Measurements from ENCODE around the gene WDR7.

WDR7 gene

GRCh38 chr18:56937874-56938430 is 286.8 kb downstream of the WDR7 start:
- no peak overlapping the region for H3K27ac ChIP-seq
- TF ChIP-seq, protein P1, sequence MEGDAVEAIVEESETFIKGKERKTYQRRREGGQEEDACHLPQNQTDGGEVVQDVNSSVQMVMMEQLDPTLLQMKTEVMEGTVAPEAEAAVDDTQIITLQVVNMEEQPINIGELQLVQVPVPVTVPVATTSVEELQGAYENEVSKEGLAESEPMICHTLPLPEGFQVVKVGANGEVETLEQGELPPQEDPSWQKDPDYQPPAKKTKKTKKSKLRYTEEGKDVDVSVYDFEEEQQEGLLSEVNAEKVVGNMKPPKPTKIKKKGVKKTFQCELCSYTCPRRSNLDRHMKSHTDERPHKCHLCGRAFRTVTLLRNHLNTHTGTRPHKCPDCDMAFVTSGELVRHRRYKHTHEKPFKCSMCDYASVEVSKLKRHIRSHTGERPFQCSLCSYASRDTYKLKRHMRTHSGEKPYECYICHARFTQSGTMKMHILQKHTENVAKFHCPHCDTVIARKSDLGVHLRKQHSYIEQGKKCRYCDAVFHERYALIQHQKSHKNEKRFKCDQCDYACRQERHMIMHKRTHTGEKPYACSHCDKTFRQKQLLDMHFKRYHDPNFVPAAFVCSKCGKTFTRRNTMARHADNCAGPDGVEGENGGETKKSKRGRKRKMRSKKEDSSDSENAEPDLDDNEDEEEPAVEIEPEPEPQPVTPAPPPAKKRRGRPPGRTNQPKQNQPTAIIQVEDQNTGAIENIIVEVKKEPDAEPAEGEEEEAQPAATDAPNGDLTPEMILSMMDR (conservative IDR thresholded peaks at IDR 0.05): no peak

DNA sequence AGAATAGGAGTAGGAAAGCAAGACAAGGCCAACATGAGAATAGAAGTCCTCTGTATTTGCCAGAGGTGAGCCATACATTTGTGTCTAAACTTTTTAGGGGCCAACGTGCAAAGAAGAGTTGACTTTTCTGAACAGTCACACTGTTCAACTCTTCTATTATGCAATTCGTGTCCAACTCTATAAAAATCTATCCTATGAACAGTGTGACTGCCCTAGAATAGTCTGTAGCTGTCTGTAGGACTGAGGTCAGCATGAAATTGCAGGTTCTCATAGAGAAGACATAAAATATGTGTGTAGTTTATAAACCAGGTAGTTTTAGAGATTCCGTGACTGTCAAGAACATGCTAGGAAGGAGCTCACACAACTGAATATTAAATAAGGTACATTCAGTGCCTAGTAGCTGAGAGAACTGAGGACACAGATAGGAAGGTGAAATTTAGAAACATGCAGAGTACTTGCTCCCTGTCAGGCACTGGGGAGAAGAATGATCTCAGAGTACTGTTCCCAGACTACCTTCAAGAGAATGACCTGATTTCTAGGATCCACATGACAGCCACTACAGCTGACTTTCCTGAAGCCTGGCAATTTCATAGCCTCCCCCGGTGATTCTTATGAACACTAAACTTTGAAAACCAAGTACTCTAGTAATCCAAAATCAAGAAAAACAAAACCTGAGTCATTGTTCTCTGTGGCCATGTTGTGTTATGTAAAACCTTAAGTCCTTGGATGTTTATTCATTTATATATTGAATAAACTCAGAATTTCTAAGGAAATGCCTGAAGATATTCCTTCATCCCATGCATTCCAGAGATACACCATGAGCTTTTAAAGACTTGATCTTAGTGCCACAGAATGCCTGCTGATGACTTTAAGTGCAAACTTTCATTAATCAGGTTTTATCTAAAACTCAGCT is 294.3 kb downstream of the WDR7 start:
- H3K27ac ChIP-seq: no peak overlapping the region
- TF ChIP-seq, protein P1 (conservative IDR thresholded peaks at IDR 0.05): no peak

DNA sequence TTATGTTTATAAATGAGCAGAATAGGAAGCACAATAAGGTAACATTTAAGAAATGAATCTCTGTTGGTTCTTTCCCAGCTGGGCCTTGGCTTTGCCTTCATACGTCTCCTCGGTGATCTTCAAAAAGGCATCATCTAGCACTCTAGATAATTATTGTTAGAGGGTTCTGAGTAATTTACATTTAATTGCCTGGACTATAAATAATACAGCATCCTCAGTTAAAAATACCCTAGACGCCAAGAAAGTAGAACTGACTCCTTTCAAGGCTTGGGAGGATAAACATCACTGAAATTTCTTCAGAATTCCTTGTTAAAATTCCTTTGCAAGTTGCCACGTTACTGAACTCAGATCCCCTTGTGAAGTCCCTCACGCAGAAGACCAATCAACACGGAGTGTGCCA is 296.1 kb downstream of the WDR7 start:
- H3K27ac ChIP-seq: no peak overlapping the region
- TF ChIP-seq, protein P1 (conservative IDR thresholded peaks at IDR 0.05): no peak

GRCh38 chr18:56952026-56952425 is 300.9 kb downstream of the WDR7 start:
- TF ChIP-seq, protein P1 (conservative IDR thresholded peaks at IDR 0.05): no peak
- H3K27ac ChIP-seq: no peak overlapping the region

- TF ChIP-seq, protein P1 (conservative IDR thresholded peaks at IDR 0.05): no peak
- no peak overlapping the region for H3K27ac ChIP-seq
Measured at GRCh38 chr18:56953428-56954198, 302.5 kb downstream of the WDR7 start.

DNA sequence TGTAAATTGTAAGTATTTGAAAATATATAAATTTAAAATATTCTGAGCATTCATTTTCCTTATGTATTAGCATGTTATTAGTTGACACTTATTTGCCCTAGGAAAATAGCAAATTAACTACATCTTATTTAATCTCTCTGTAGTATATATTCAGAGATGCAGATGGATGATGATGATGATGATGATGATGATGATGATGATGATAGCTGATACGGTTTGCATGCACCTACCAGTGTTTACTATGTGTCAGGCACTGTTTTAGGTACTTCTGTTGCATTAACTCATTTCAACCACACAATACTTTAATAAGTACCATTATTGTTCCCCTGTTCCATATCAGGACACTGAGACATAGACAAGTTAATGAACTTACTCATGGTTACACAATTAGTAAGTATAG is 304.3 kb downstream of the WDR7 start:
- TF ChIP-seq, protein P1 (conservative IDR thresholded peaks at IDR 0.05): no peak
- H3K27ac ChIP-seq: no peak overlapping the region

DNA sequence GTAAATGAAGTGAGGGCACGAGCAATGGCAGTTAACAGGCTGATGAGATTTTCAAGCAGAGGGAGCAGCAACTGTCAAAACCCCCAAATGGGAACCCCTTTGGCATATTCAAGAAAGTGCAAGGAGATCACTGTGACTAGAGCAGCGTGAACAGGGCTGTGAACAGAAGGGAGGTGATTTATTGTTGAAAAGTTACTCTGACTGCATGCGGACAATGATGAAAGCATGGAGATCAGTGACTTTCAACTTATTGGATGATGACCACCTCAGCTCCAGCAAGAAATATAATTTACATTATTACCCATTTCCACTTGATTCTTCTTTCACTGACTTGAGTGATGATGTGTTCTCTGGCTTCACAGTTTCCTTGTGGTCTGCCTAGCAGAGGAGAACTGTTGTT is 308.0 kb downstream of the WDR7 start:
- no peak overlapping the region for H3K27ac ChIP-seq
- TF ChIP-seq, protein P1 (conservative IDR thresholded peaks at IDR 0.05): no peak

Measured in VCaP (cell line).